Right lobe of liver (tissue), 4 donors: ENCODE results near the gene SYNE1.

Source experiments
- CTCF ChIP-seq, 4 donors: fragments of 200-600 bp in 3 of 4; fragments of 450-650 bp in 1 of 4; IDR thresholded peaks; one replicate each; pipeline versions ENCODE4 v1.5.1 to v1.8.0; 2016 to 2022; ENCODE audit warnings: antibody characterized with exemption in 4 of 4, mild to moderate bottlenecking in 2 of 4
- POLR2A ChIP-seq: fragments of 450-650 bp; IDR thresholded peaks from one replicate; pipeline ENCODE4 v1.6.1; 2017; ENCODE audit warnings: antibody characterized with exemption, mild to moderate bottlenecking
- donor health status: DM: no; HTN: no; CAD: no.
- donor health status: DM: no; HTN: no; CAD: no.
- donor health status: DM: no; HTN: yes; CAD: no.

- no peak for TF ChIP-seq CTCF (IDR thresholded peaks at IDR 0.05)
- no peak for TF ChIP-seq POLR2A
Observed at GRCh38 chr6:152240436-152240835, 396.7 kb downstream of the SYNE1 start.
